Choroid plexus epithelial cell (primary cell): ENCODE results near the gene ASTN2.

ENCODE experiments used
- DNase-seq: peaks from one replicate; pipeline ENCODE4 v3.0.0-alpha.2; 2010; ENCODE audit warnings: low read depth
- H3K4me3 ChIP-seq: 2 replicates; pipeline ENCODE4 v1.5.1; 2011; ENCODE audit warnings: low read depth, mild to moderate bottlenecking, control low read depth, low read length, moderate library complexity
- TF ChIP-seq, protein P1 (sequence below): conservative IDR thresholded peaks from 2 replicates; pipeline ENCODE4 v1.5.1; 2011; ENCODE audit warnings: low read depth, mild to moderate bottlenecking, control low read depth, inconsistent platforms, low read length, moderate library complexity

The ASTN2 gene

DNA sequence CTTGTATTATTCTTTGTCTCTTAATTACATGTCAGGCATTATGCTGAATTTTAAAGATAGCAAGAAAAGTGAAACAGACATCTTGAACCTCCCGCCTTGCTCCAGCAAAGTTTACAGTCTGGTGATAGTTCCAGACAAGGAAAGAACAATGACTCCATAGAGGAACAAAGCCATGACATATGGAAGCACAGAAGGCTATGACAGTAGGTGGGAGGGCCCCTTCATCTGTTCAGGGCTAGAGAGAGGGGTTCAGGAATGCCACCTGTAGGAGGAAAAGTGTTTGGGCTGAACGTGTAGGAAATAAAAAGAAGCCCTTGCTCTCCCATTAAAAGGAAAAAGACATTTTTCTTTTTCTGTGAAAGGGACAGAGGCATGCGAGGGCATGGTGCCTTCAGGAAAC, 412.2 kb downstream of the ASTN2 start:
- no peak for DNase-seq
- H3K4me3 ChIP-seq: no peak overlapping the region
- TF ChIP-seq, protein P1, sequence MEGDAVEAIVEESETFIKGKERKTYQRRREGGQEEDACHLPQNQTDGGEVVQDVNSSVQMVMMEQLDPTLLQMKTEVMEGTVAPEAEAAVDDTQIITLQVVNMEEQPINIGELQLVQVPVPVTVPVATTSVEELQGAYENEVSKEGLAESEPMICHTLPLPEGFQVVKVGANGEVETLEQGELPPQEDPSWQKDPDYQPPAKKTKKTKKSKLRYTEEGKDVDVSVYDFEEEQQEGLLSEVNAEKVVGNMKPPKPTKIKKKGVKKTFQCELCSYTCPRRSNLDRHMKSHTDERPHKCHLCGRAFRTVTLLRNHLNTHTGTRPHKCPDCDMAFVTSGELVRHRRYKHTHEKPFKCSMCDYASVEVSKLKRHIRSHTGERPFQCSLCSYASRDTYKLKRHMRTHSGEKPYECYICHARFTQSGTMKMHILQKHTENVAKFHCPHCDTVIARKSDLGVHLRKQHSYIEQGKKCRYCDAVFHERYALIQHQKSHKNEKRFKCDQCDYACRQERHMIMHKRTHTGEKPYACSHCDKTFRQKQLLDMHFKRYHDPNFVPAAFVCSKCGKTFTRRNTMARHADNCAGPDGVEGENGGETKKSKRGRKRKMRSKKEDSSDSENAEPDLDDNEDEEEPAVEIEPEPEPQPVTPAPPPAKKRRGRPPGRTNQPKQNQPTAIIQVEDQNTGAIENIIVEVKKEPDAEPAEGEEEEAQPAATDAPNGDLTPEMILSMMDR: no peak

DNA sequence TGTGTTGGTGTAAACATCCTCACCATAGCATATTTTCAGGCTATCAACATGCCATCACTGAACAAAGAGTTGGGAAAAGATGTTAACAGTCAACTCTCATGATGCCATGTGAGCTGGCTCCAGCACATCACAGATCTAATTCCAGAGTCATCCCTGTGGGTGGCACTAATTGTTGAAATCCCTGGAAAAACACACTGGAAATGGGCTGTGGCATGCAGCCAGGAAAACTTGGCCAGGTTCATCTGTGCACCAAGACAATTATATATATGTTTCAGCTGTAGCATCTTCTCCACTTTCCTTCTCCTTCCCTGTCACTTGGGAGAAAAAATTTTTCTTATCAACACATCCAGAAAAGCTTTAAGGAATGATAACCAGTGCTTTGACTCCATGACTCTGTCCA, 414.0 kb downstream of the ASTN2 start:
- H3K4me3 ChIP-seq: no peak overlapping the region
- TF ChIP-seq, protein P1: no peak
- no peak for DNase-seq

DNA sequence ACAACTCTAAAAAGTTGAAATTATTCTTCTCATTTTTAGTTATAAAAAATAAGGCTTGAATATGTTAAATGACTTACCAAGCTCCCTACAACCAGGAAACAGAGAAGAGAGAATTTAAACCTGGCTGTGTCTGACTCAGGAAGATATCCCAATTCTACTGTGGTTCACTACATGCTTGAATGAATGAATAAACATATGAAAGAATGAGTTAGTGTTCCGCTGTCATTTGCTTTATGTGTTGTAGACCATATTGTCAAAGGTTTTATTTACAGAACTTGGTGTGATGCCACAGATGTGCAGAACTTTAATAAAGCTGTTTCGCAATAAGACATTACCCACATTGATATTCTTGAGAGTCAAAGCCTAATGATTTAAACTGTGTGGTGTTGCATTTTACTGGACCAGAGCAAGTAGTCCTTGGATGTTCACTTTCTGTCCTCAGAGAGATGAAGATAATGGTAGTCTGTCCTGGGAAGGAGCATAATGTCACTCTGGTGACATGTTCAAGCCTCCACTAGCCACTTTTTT, 414.6 kb downstream of the ASTN2 start:
- DNase-seq: no peak
- H3K4me3 ChIP-seq: no peak overlapping the region
- TF ChIP-seq, protein P1: no peak

DNA sequence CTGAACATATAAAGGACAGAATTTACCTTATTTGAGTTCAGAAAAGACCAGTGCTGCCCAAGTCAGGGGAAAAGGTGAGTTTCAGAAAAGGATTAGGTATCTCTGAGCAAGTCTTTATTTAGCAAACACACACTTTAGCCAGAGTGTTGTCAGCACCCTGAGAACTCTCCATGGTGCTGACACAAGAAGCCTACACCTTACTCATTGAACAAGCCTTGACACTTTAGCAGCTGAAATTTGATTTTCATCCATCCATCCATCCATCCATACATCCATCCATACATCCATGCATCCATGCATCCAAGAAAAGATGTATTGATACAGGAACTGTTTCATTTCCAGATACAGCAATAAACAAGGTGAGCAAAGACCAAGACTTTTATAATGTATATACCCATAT, 416.6 kb downstream of the ASTN2 start:
- no peak overlapping the region for H3K4me3 ChIP-seq
- DNase-seq: peak; percentile 36
- TF ChIP-seq, protein P1: no peak

DNA sequence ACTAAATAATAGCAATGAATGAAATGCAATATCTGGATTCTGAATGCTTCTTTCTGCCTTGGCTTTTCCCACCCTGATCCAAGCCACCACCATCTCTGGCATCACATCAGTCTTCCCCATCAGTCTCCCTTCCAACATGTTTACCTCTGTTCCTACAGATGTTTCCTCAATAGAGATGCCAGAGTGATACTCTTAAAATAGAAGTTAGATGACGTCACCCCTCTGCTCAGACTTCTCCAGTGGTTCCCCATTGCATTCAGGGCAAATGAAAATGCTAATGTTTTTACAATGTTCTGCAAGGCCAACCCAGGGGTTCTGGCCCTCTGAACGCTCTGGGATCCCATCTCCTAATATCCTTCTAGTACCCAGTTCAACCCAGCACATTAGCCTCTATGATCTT, 422.0 kb downstream of the ASTN2 start:
- no peak overlapping the region for H3K4me3 ChIP-seq
- no peak for DNase-seq
- TF ChIP-seq, protein P1: no peak

DNA sequence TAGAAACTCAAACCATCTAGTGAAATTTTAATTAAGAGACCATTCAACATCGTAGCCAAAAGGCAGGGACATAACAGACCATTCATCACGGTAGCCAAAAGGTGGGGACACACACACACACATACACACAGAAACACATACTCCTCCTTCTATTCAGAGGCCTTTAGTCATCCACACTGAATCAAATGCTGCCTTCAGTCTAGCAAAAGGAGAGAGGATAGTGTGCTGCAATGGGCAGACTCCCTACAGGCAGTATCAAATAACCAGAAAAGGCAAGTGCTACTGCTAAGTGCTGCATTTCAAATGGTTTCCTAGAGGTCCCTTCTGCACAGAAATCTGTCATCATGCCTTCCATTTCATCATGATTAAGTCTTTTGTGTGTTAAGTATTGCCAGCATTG, 423.8 kb downstream of the ASTN2 start:
- H3K4me3 ChIP-seq: no peak overlapping the region
- TF ChIP-seq, protein P1: no peak
- no peak for DNase-seq

DNA sequence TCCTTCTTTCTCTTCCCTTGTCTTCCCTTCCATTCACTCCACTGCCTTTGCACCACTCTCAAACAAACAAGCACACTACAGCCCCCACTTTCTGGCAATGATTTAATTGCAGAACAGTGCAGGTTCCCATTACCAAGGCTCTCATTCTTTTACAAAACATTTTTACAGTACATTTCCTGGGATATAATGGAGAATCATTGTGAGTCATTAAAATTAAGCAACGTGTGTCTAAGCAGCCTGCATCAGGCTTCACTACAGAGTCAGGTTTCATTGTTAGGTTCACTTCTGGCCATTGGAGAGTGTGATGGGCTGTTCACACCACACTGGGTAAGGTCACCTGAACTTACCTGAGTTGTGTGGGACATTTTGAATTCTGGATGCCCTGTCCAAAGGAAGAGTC, 424.3 kb downstream of the ASTN2 start:
- TF ChIP-seq, protein P1: no peak
- no peak for DNase-seq
- H3K4me3 ChIP-seq: no peak overlapping the region
